Activated CD8-positive, alpha-beta memory T cell treated with anti-CD3 and anti-CD28 coated beads for 24 hours (primary cell): Measurements from ENCODE around the gene NKG7.

ENCODE experiments used
- DNase-seq: peaks from one replicate; pipeline ENCODE4 v3.0.0-alpha.2; 2020

The NKG7 gene

GRCh38 chr19:51357952-51358351 is 14.5 kb downstream of the NKG7 start:
- no peak for DNase-seq

GRCh38 chr19:51356159-51356801 is 16.2 kb downstream of the NKG7 start:
- DNase-seq, result no peak

GRCh38 chr19:51354742-51355148 is 17.7 kb downstream of the NKG7 start:
- no peak for DNase-seq

- DNase-seq, result no peak
Measured at GRCh38 chr19:51354103-51354741, 18.2 kb downstream of the NKG7 start.

GRCh38 chr19:51352783-51353360 is 19.6 kb downstream of the NKG7 start:
- no peak for DNase-seq

GRCh38 chr19:51351266-51351990 is 21.0 kb downstream of the NKG7 start:
- no peak for DNase-seq

- no peak for DNase-seq
Measured at GRCh38 chr19:51347209-51347928, 25.1 kb downstream of the NKG7 start.

GRCh38 chr19:51346742-51347141 is 25.7 kb downstream of the NKG7 start:
- DNase-seq, result no peak

- no peak for DNase-seq
Measured at GRCh38 chr19:51345076-51345620, 27.3 kb downstream of the NKG7 start.

- no peak for DNase-seq
Measured at GRCh38 chr19:51342631-51343569, 29.6 kb downstream of the NKG7 start.

- no peak for DNase-seq
Measured at GRCh38 chr19:51341976-51342580, 30.4 kb downstream of the NKG7 start, which contains the start of gene VSIG10L. Gene VSIG10L, minus strand, starts transcription at chr19:51342139. Its CDS starts 15 bp downstream, at chr19:51342124.

GRCh38 chr19:51341066-51341465 is 31.4 kb downstream of the NKG7 start:
- DNase-seq, result no peak

GRCh38 chr19:51339687-51340656 is 32.5 kb downstream of the NKG7 start:
- peak; percentile 97 for DNase-seq

- DNase-seq, result no peak
Measured at GRCh38 chr19:51339313-51339686, 33.2 kb downstream of the NKG7 start.

GRCh38 chr19:51338563-51339312 is 33.7 kb downstream of the NKG7 start:
- peak; percentile 97 for DNase-seq

- DNase-seq, result no peak
Measured at GRCh38 chr19:51337861-51338562, 34.4 kb downstream of the NKG7 start.

GRCh38 chr19:51337141-51337860 is 35.2 kb downstream of the NKG7 start:
- no peak for DNase-seq
